Glutamatergic neuron (in vitro differentiated cells): ENCODE data around the gene PKN2. TPM values are rescaled to one million over a fixed set of nuclear protein-coding genes. Genes with fewer than 3 reads are reported as not detected.
"Not testable (repeated sequence)": the region's sequence is repeated elsewhere in the genome, so short reads cannot be mapped to it uniquely, and the experiment has no call there.

Source experiments
- DNase-seq: peaks from one replicate; pipeline ENCODE4 v3.0.0; 2022
- H3K27ac Mint-ChIP-seq: one replicate; pipeline ENCODE4 v1.8.0; 2020; ENCODE audit warnings: mild to moderate bottlenecking, mixed read lengths, inconsistent platforms; ENCODE audit not compliant: unreplicated experiment
- H3K27me3 Mint-ChIP-seq: one replicate; pipeline ENCODE4 v1.8.0; 2020; ENCODE audit warnings: mild to moderate bottlenecking, moderate library complexity, mixed read lengths, inconsistent platforms; ENCODE audit not compliant: unreplicated experiment
- H3K36me3 Mint-ChIP-seq: one replicate; pipeline ENCODE4 v1.8.0; 2020; ENCODE audit warnings: mild to moderate bottlenecking, mixed read lengths, inconsistent platforms; ENCODE audit not compliant: unreplicated experiment
- H3K4me1 Mint-ChIP-seq: one replicate; pipeline ENCODE4 v1.8.0; 2020; ENCODE audit warnings: mild to moderate bottlenecking, low read depth, mixed read lengths, inconsistent platforms; ENCODE audit not compliant: unreplicated experiment
- H3K4me3 Mint-ChIP-seq: one replicate; pipeline ENCODE4 v1.8.0; 2020; ENCODE audit warnings: mild to moderate bottlenecking, mixed read lengths, inconsistent platforms; ENCODE audit not compliant: unreplicated experiment
- H3K9me3 Mint-ChIP-seq: one replicate; pipeline ENCODE4 v1.8.0; 2020; ENCODE audit warnings: mild to moderate bottlenecking, moderate library complexity, mixed read lengths, inconsistent platforms; ENCODE audit not compliant: unreplicated experiment
- total RNA-seq: library from RNA; stranded (reverse); fragmentation: NEBNext Ultra II Directional; extraction: Animal tissue kit (Norgen Biotek cat#: 25700); gene quantifications from one replicate; pipeline ENCODE4 v1.2.1, GENCODE V29; 2021; ENCODE audit not compliant: unreplicated experiment
- TF ChIP-seq, protein P1 (sequence below): fragments of 200-600 bp; sonication (generic); IDR thresholded peaks from one replicate; pipeline ENCODE4 v1.5.0; 2021; ENCODE audit not compliant: partially characterized antibody, unreplicated experiment

Gene PKN2
- total RNA-seq, 1 donor from 2014 or later, result 39.1 TPM

DNA sequence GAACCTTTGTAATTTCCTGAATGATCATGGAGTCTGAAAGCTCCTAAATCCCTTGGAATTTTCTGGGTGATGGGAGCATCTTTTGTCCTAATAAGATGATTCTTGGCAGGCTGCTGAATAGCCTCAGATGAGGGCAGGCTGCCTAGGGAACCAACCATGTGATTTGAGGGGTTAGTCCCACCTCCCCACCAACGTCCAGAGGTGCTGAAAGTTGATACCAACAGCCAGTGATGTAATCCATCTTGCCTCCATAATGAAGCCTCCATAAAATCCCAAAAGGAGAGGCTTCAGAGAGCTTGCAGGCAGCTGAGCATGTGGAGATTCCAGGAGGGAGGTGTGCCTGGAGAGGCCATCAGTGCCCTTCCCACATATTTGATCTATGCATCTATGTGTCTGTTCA, 163.6 kb downstream of the PKN2 start:
- no peak overlapping the region for H3K27ac Mint-ChIP-seq
- no peaks in the 10 kb centered on the region for H3K36me3 Mint-ChIP-seq
- H3K9me3 Mint-ChIP-seq, result peaks cover 2% of the 10 kb centered on the region
- no peak overlapping the region for H3K4me3 Mint-ChIP-seq
- DNase-seq, result no peak
- H3K4me1 Mint-ChIP-seq, result no peaks in the 10 kb centered on the region
- TF ChIP-seq, protein P1, sequence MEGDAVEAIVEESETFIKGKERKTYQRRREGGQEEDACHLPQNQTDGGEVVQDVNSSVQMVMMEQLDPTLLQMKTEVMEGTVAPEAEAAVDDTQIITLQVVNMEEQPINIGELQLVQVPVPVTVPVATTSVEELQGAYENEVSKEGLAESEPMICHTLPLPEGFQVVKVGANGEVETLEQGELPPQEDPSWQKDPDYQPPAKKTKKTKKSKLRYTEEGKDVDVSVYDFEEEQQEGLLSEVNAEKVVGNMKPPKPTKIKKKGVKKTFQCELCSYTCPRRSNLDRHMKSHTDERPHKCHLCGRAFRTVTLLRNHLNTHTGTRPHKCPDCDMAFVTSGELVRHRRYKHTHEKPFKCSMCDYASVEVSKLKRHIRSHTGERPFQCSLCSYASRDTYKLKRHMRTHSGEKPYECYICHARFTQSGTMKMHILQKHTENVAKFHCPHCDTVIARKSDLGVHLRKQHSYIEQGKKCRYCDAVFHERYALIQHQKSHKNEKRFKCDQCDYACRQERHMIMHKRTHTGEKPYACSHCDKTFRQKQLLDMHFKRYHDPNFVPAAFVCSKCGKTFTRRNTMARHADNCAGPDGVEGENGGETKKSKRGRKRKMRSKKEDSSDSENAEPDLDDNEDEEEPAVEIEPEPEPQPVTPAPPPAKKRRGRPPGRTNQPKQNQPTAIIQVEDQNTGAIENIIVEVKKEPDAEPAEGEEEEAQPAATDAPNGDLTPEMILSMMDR, result no peak
- no peaks in the 10 kb centered on the region for H3K27me3 Mint-ChIP-seq

DNA sequence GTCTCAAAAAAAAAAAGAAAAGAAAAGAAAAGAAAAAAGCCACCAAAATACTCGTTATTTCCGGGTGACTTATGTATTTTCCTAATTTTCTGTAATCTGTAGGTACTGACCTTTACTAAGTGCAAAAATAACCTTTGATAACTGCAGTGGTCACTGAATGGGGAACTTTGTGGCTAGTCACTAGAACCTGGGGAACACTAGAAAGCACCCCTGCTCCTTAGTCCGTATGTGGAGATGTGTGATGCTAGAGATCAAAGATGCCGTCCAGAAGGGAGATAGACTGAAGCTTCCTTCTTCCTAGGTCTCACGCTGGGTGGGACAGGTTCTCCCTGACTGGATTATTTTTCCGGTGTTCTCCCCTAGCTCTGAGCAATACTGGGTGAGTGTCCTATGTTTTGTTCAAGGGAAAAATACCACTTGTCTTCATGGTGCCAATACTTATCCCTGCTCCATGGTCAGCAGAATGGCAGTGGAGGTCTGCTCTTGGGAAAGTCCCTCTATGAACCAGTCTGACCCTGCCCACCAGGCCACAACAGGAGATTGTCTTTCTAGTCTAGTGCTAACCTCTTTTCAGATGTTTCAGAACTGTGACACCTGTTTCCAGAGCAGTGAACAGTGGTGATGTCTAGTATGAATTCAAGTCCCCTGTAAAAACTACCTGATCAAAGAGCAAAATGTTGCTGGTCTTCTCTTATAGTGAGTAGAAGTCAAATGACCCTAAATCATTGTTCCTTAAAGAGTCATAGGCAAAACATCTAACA, 167.4 kb downstream of the PKN2 start:
- Mint-ChIP-seq H3K4me1 (no peaks in the 10 kb centered on the region), H3K27me3 (no peaks in the 10 kb centered on the region), H3K36me3 (no peaks in the 10 kb centered on the region), H3K27ac (no peak overlapping the region), H3K4me3 (no peak overlapping the region), H3K9me3 (peaks cover 2% of the 10 kb centered on the region)
- DNase-seq, result no peak
- TF ChIP-seq, protein P1, result no peak

DNA sequence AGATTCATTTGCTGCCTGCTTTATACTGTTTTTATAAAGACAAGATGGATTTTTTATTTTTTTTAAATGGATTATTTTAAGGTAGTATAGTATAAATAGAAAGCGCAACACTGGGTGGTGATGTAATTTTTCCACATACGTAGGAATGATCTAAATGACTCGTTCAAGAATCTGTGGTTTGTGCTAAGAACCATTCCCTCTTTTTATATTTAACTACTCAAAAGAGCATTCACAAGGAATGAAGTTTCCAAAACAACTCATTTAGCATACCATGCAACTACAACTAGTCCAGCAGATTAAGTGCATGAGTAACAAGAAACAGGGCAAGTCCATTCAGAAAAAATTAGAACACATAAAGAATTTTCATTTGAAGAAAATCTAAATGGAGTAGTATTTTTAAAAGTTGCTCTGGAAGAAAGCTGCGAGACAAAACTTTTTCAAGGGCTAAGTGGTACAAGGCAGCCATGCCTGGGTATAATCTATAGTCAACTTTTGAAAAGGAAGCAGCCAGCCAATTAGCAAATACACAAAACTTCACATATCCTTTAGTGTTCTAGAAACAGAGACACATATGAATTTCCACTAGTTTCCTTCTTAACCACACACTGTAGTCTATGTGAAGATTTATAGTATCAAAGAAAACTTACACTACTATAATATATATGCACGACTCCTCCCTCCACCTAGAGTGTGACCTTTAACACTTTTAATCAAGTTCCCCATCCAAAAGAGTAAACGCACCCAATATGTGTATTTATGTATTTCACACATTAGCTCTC, 183.9 kb downstream of the PKN2 start:
- no peaks in the 10 kb centered on the region for H3K4me1 Mint-ChIP-seq
- no peak for DNase-seq
- H3K4me3 Mint-ChIP-seq, result no peak overlapping the region
- TF ChIP-seq, protein P1, result no peak
- H3K27me3 Mint-ChIP-seq, result peaks cover 2% of the 10 kb centered on the region
- H3K27ac Mint-ChIP-seq, result no peak overlapping the region
- no peaks in the 10 kb centered on the region for H3K9me3 Mint-ChIP-seq
- no peaks in the 10 kb centered on the region for H3K36me3 Mint-ChIP-seq

DNA sequence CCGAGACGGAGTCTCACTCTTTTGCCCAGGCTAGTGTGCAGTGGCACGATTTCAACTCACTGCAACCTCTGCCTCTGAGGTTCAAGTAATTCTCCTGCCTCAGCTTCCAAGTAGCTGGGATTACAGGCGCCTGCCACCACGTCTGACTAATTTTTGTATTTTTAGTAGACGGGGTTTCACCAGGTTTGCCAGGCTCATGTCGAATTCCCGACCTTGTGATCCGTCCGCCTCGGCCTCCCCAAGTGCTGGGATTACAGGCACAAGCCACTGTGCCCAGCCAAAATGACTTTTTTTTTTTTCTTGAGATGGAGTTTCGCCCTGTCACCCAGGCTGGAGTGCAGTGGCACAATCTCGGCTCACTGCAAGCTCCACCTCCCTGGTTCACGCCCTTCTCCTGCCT, 185.6 kb downstream of the PKN2 start:
- H3K27ac Mint-ChIP-seq, H3K4me3 Mint-ChIP-seq, DNase-seq, H3K4me1 Mint-ChIP-seq, H3K9me3 Mint-ChIP-seq, H3K27me3 Mint-ChIP-seq, H3K36me3 Mint-ChIP-seq: not testable (repeated sequence)

DNA sequence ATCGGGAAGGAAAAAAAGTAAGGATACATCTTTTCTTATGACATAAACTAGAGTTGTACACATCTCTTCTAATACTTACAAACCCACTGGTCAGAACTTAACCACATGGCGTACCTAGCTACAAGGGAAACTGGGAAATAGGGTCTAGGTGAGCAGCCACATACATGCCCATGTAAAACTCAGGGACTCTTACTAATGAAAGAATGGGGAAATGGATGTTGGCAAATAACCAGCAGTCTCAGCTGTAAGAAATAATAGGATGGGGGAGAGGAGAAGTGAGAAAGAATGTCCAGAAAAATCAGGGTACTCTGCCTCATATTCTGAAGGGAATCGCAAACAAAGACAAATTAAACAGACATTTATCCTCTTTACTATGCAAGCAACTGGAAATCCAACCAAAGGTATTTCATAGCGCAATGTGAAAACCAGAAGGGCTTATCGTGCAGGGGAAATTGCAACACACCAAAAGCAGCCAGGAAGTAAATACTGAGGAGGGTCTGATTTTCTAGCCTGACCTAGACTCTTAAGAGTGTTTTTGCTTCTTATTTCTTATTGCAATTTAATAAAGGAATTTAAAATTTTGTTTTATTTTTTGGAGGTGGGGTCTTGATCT, 189.8 kb downstream of the PKN2 start:
- H3K4me1 Mint-ChIP-seq, result no peaks in the 10 kb centered on the region
- H3K36me3 Mint-ChIP-seq, result no peaks in the 10 kb centered on the region
- no peak overlapping the region for H3K4me3 Mint-ChIP-seq
- H3K9me3 Mint-ChIP-seq, result no peaks in the 10 kb centered on the region
- DNase-seq, result no peak
- TF ChIP-seq, protein P1, result no peak
- H3K27me3 Mint-ChIP-seq, result no peaks in the 10 kb centered on the region
- H3K27ac Mint-ChIP-seq, result no peak overlapping the region
